T-helper 1 cell (primary cell): Measurements from ENCODE around the gene DMD.
A peak's percentile ranks its signal among the peaks of the same experiment; 100 is the strongest.
"Not testable (repeated sequence)": the region's sequence is repeated elsewhere in the genome, so short reads cannot be mapped to it uniquely, and the experiment has no call there.

Experiments used
- DNase-seq, 5 donors: peaks; one replicate each; pipeline ENCODE4 v3.0.0-alpha.2; 2012 to 2020

DMD gene

GRCh38 chrX:31383991-31384390 is 1827.4 kb downstream of the DMD start:
- no peak for DNase-seq

- not testable (repeated sequence) for DNase-seq
Observed at GRCh38 chrX:31378973-31379372, 1832.4 kb downstream of the DMD start.

- DNase-seq = not testable (repeated sequence)
Observed at GRCh38 chrX:31377821-31378220, 1833.5 kb downstream of the DMD start.

- no peak for DNase-seq
Observed at GRCh38 chrX:31376408-31377022, 1834.8 kb downstream of the DMD start.

GRCh38 chrX:31374786-31375185 is 1836.6 kb downstream of the DMD start:
- no peak for DNase-seq

- DNase-seq = no peak
Observed at GRCh38 chrX:31371956-31372355, 1839.4 kb downstream of the DMD start.

- DNase-seq = no peak
Observed at GRCh38 chrX:31367816-31368215, 1843.5 kb downstream of the DMD start.

GRCh38 chrX:31366041-31366440 is 1845.3 kb downstream of the DMD start:
- no peak for DNase-seq

- no peak for DNase-seq
Observed at GRCh38 chrX:31356275-31357212, 1854.8 kb downstream of the DMD start.

GRCh38 chrX:31355206-31355955 is 1856.0 kb downstream of the DMD start:
- DNase-seq = no peak

GRCh38 chrX:31353095-31353494 is 1858.3 kb downstream of the DMD start:
- no peak for DNase-seq

- DNase-seq = no peak
Observed at GRCh38 chrX:31350808-31351074, 1860.6 kb downstream of the DMD start.

GRCh38 chrX:31349515-31349914 is 1861.8 kb downstream of the DMD start:
- no peak for DNase-seq

GRCh38 chrX:31340587-31340986 is 1870.8 kb downstream of the DMD start:
- no peak for DNase-seq

GRCh38 chrX:31338991-31339350 is 1872.4 kb downstream of the DMD start:
- DNase-seq = no peak

- DNase-seq = no peak
Observed at GRCh38 chrX:31337332-31337731, 1874.0 kb downstream of the DMD start.

- DNase-seq = no peak
Observed at GRCh38 chrX:31336419-31336818, 1874.9 kb downstream of the DMD start.

GRCh38 chrX:31334997-31335396 is 1876.4 kb downstream of the DMD start:
- DNase-seq = no peak

GRCh38 chrX:31333165-31333831 is 1878.1 kb downstream of the DMD start:
- DNase-seq = no peak

- no peak for DNase-seq
Observed at GRCh38 chrX:31331928-31332327, 1879.4 kb downstream of the DMD start.

- DNase-seq = no peak
Observed at GRCh38 chrX:31331015-31331414, 1880.3 kb downstream of the DMD start.

- peak in 1 of 5 donors; percentile 3 for DNase-seq
Observed at GRCh38 chrX:31329298-31329697, 1882.1 kb downstream of the DMD start.

- no peak for DNase-seq
Observed at GRCh38 chrX:31323658-31324057, 1887.7 kb downstream of the DMD start.
